Breast epithelium (tissue), 3 donors: ENCODE results near the gene CANX.

Experiments used
- POLR2A ChIP-seq: fragments of 450-650 bp; IDR thresholded peaks from one replicate; pipeline ENCODE4 v1.6.1; 2016; ENCODE audit warnings: antibody characterized with exemption, mild to moderate bottlenecking, moderate library complexity
- TF ChIP-seq, protein P1 (sequence below), 3 donors: fragments of 450-650 bp; IDR thresholded peaks; one replicate each; pipeline ENCODE4 v1.5.1; 2016 to 2017; ENCODE audit warnings: antibody characterized with exemption in 3 of 3, mild to moderate bottlenecking in 3 of 3, moderate library complexity in 3 of 3

DNA sequence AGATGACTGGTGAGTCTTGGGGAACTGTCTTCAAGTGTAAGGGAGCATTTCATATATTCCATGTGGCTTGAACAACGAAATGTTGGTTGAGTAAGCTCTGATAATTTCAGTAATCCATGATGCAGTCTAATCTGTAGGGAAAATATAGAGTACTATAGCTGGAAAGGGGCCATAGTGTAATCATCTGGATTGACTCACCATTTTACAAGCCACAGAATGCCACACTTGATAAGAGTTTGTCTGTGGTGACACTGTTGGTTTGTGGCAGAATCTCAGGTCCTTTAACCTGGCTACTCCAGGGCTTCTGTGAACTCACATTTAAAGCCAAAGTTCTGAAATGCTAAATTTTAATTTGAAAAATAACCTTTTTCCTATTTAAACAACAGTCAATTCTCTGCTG is 17.5 kb downstream of the CANX start:
- TF ChIP-seq, protein P1, sequence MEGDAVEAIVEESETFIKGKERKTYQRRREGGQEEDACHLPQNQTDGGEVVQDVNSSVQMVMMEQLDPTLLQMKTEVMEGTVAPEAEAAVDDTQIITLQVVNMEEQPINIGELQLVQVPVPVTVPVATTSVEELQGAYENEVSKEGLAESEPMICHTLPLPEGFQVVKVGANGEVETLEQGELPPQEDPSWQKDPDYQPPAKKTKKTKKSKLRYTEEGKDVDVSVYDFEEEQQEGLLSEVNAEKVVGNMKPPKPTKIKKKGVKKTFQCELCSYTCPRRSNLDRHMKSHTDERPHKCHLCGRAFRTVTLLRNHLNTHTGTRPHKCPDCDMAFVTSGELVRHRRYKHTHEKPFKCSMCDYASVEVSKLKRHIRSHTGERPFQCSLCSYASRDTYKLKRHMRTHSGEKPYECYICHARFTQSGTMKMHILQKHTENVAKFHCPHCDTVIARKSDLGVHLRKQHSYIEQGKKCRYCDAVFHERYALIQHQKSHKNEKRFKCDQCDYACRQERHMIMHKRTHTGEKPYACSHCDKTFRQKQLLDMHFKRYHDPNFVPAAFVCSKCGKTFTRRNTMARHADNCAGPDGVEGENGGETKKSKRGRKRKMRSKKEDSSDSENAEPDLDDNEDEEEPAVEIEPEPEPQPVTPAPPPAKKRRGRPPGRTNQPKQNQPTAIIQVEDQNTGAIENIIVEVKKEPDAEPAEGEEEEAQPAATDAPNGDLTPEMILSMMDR (IDR thresholded peaks at IDR 0.05) = no peak
- no peak for TF ChIP-seq POLR2A
